Melanocyte of skin (primary cell): Measurements from ENCODE around the gene ZNF823. TPM values are rescaled to one million over a fixed set of nuclear protein-coding genes. Genes with fewer than 3 reads are reported as not detected.

Experiments used
- small RNA-seq, 2 donors: library from RNA; depleted of rRNA; stranded (forward); fragments of <200 nt; gene quantifications; one replicate each; pipeline ENCODE3, GENCODE V24; 2012
- total RNA-seq, 2 donors: library from RNA; depleted of rRNA; stranded (reverse); fragments of >200 nt; gene quantifications; 2 replicates each; pipeline ENCODE4 v1.2.3, GENCODE V29; 2012

The ZNF823 gene
- 1 to 10 TPM; 8.6 to 8.7 TPM for total RNA-seq

DNA sequence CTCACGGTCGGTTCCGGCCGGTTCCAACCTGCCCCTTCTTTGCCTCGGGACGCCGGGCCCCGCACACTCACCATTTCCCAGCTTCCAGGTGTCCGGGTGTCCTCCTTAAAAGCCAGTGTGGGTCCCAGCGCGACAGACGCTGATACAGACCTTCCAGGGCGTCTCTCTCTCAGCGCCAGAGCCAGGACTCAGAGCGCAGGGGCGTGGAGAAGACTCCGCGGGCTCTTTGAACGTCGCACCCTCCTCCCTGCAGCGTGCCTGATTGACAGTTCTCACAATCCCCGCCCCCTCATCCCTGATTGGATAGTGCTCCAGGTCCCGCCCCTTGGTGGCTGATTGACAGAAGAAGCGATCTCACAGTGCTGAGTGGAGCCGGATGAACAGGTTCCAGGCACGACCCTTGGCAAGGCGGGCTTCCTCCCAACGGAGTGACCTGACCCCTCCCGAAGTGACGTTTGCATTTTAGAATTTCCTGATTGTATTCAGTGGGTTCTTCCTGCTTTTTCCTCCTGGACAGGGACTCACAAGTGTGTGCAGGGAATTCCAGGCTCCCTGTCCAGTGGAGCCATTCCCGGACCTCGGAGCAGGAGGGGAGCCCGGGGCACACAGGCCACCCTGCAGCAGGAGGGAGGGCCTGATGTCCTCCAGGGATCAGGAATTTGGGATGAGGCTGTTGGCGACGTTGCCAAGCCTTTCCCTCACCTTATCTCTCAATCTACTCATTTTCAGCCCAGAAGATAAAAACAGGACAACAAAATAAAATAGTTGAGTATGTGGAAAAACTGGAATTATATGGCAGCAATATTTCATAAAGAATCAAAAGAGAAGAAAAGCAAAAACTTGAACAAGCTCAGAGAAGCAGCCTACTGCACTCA is at the start of gene ZNF823:
Gene ZNF823, minus strand, starts transcription at position 201 of the 875 bp plus-strand sequence. Its CDS starts 127 bp downstream, at position 74.

GRCh38 chr19:11766597-11767591 is 28.1 kb upstream of the ZNF823 start, which contains the start of gene ZNF441:
Gene ZNF441 (plus strand): TSS chr19:11767000. CDS start chr19:11767194, 194 bp downstream.

Small RNAs within 50 kb of the gene (small RNA-seq; reads per million reads assigned to genes)
- gene ZNF833P, result 0 reads per million in 2 donors

Other genes with a start within 250 kb of the ZNF823 start
- gene ZNF653, start 233.1 kb downstream of the ZNF823 start, total RNA-seq, result 1 to 10 TPM; 2.4 to 3.0 TPM
- 10 to 100 TPM; 25.1 to 40.0 TPM for gene ECSIT, start 209.8 kb downstream of the ZNF823 start, total RNA-seq
- not detected for gene CNN1, start 200.1 kb downstream of the ZNF823 start, total RNA-seq
- gene ELOF1, start 179.7 kb downstream of the ZNF823 start, total RNA-seq, result 10 to 100 TPM; 43.7 to 52.3 TPM
- 100 to 1,000 TPM; 133 to 141 TPM for gene ACP5, start 161.3 kb downstream of the ZNF823 start, total RNA-seq
- 10 to 100 TPM; 10.3 to 12.3 TPM for gene ZNF627, start 141.5 kb downstream of the ZNF823 start, total RNA-seq
- gene ZNF441, start 28.1 kb upstream of the ZNF823 start, total RNA-seq, result 1 to 10 TPM; 6.2 to 7.0 TPM
- 1 to 10 TPM; 2.7 to 7.6 TPM for gene ZNF491, start 59.6 kb upstream of the ZNF823 start, total RNA-seq
- 10 to 100 TPM; 14.3 to 23.1 TPM for gene ZNF440, start 75.3 kb upstream of the ZNF823 start, total RNA-seq
- gene ZNF439, start 109.8 kb upstream of the ZNF823 start, total RNA-seq, result 10 to 100 TPM; 16.0 to 24.8 TPM
- gene ZNF69, start 148.8 kb upstream of the ZNF823 start, total RNA-seq, result 1 to 10 TPM; 9.0 to 10.0 TPM
- gene ZNF700, start 186.2 kb upstream of the ZNF823 start, total RNA-seq, result 1 to 10 TPM; 6.9 to 8.3 TPM
- gene ZNF763, start 226.1 kb upstream of the ZNF823 start, total RNA-seq, result 1 to 10 TPM in 1 of 2 donors, under 1 TPM in 1; 0.33 to 1.4 TPM